T-helper 22 cell (primary cell): ENCODE results near the gene ADGRL1.

Experiments used
- DNase-seq: peaks from one replicate; pipeline ENCODE4 v3.0.0-alpha.2; 2020; ENCODE audit warnings: low read depth

Gene ADGRL1

GRCh38 chr19:14112051-14112808, 93.7 kb downstream of the ADGRL1 start:
- no peak for DNase-seq

DNA sequence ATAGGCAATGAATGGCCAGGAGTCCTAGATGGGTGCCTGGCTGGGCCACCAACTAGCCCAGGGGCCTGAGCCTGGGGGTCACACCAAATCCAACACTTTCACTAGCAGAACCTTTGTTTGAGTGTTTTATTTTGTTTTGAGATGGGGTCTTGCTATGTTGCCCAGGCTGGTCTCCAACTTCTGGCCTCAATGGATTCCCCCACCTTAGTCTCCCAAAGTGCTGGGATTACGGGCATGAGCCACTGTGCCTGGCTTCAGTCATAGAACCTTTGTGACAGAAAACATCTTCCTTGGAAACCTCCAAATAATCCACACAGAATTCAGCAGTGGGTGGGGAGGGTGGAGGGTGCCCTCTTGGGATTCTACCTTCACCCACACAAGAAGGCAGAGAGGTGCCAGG, 94.5 kb downstream of the ADGRL1 start:
- DNase-seq: no peak

GRCh38 chr19:14110650-14111049, 95.3 kb downstream of the ADGRL1 start:
- DNase-seq: no peak

- DNase-seq: no peak
Measured at GRCh38 chr19:14107581-14108461, 98.1 kb downstream of the ADGRL1 start.

- no peak for DNase-seq
Measured at GRCh38 chr19:14106840-14107239, 99.1 kb downstream of the ADGRL1 start.

DNA sequence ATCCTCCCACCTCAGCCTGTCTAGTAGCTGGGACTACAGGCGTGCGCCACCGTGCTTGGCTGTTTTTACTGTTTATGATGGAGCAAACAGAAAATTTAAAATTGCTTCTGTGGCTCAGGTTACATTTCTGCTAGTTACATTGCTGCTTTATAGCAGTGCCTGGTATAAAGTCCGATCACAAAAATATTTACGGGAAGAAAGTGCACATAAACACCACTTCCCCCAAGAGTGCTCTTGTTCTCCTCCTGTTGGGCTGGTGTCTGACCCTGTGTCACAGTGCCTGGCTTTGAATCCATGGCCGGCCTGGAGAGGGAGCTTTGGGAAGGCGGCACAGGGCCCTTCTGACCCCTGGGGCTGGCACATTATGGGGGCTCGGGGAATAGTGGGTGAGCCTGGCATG, 100.3 kb downstream of the ADGRL1 start:
- no peak for DNase-seq

DNA sequence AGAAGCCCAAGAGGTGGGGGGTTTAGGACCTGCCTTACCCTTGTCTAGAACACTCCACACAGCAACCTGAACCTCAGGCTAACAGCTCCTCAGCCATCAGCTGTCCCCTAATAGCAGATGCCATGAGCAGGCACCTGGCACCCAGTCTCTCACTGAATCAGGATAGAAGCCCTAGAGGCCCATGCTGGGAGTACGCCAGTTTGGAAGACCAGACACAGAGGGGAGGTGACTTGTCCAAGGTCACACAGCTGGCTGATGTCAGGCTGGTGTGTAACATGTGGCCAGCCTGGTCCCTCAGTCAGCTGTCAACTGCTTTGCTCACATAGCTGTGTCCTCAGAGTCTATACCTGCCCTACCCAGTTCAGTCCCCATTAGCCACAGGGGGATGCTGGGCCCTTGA, 102.7 kb downstream of the ADGRL1 start:
- no peak for DNase-seq

- DNase-seq: no peak
Measured at GRCh38 chr19:14102756-14103155, 103.2 kb downstream of the ADGRL1 start.

DNA sequence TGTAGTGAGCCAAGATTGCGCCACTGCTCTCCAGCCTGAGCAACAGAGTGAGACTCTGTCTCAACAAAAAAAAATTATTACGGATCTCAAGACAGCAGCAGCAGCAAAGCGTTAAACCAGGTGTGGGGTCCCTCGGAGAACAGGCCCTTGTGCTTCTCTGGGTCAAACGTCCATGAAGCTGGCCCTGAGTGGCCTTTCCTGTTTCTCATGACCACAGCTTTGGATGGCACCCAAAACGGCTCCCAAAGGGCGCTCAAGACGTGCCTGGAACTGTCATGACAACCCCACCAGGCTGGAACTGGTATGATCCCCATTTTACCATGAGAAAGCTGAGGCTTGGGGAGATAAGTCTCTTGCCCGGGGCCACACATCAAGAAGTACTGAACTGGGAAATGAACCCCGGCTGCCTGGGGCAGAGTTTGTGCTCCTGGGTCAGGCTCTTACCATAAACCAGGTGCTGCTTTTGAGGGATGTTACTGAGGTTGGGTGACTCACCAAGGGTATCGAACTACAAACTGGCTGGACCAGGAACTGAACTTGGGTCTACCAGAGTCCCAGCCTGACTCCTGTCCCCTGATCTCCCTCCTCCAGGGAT, 103.8 kb downstream of the ADGRL1 start:
- DNase-seq: no peak

DNA sequence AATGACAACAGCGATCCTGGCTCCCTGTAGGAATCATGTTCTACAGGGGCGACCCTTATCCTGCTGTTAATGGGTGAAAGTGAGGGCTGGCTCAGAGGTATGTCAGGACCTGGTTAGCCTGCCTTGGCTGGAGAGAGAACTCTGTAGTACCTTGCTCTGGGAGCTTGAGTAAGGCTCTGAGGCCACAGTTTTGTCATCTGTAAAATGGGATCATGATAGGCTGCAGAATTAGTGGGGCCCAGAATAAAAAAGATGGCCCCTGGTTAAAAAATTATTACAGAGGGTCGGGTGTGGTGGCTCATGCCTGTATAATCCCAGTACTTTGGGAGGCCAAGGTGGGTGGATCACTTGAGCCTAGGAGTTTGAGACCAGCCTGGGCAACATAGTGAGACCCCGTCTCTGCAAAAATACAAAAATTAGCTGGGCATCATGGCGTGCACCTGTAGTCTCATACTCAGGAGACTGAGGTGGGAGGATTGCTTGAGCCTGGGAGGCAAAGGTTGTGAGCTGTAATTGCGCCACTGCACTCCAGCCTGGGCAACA, 104.9 kb downstream of the ADGRL1 start:
- DNase-seq: no peak
